Aorta (tissue), 5 donors: ENCODE results near the gene TRIM14. TPM values are rescaled to one million over a fixed set of nuclear protein-coding genes. Genes with fewer than 3 reads are reported as not detected.

Source experiments
- ATAC-seq: fragments of 200-7000 bp; cut with Tn5 transposase; one replicate; pipeline ENCODE4 v1.9.1; 2022; ENCODE audit warnings: moderate library complexity; ENCODE audit not compliant: low FRiP score
- DNase-seq, 2 donors: peaks; one replicate each; pipeline ENCODE4 v3.0.0-alpha.2; 2020
- H3K27ac ChIP-seq, 2 donors: one replicate each; pipeline ENCODE4 v1.5.1; 2013; ENCODE audit warnings: low read length in 2 of 2, mild to moderate bottlenecking in 2 of 2, moderate library complexity in 2 of 2, control low read depth in 1 of 2, inconsistent platforms in 1 of 2, low read depth in 1 of 2
- H3K27me3 ChIP-seq, 2 donors: one replicate each; pipeline ENCODE4 v1.6.1; 2013; ENCODE audit warnings: control low read depth in 1 of 2, low read length in 1 of 2, mild to moderate bottlenecking in 1 of 2, moderate library complexity in 1 of 2; ENCODE audit not compliant: insufficient read depth in 2 of 2, control insufficient read depth in 1 of 2
- H3K36me3 ChIP-seq, 2 donors: one replicate each; pipeline ENCODE4 v1.6.1; 2013; ENCODE audit warnings: control low read depth in 1 of 2, low read length in 1 of 2, mild to moderate bottlenecking in 1 of 2; ENCODE audit not compliant: insufficient read depth in 2 of 2, control insufficient read depth in 1 of 2
- H3K4me1 ChIP-seq, 2 donors: one replicate each; pipeline ENCODE4 v1.6.1; 2013; ENCODE audit warnings: low read length in 2 of 2, control low read depth in 1 of 2, mild to moderate bottlenecking in 1 of 2, moderate library complexity in 1 of 2; ENCODE audit not compliant: insufficient read depth in 2 of 2, control insufficient read depth in 1 of 2
- H3K4me3 ChIP-seq, 2 donors: one replicate each; pipeline ENCODE4 v1.5.1; 2013; ENCODE audit warnings: low read length in 2 of 2, control low read depth in 1 of 2, mild to moderate bottlenecking in 1 of 2
- H3K9me3 ChIP-seq: one replicate; pipeline ENCODE4 v1.6.1; 2013; ENCODE audit warnings: mild to moderate bottlenecking, low read length; ENCODE audit not compliant: control insufficient read depth
- WGBS, 2 donors: extraction: QIAGEN DNeasy Blood & Tissue Kit; methylation state at CpG; one replicate each; pipeline ENCODE4 v1.1.7; 2013; 5-methylcytosine and 5-hydroxymethylcytosine counted together
- intact Hi-C, 2 donors: fragments of 100-400 bp; cut with DNase I; formaldehyde crosslinking; loops; one replicate each; pipeline versions ENCODE4 v1.14.2 to v1.15.0; 2022
- polyA plus RNA-seq, 2 donors: library from polyadenylated mRNA; stranded (reverse); fragments of 200-250 nt; gene quantifications; one replicate each; pipeline ENCODE4 v1.2.3, GENCODE V29; 2013
- total RNA-seq, 2 donors: library from RNA; stranded (reverse); fragmentation: NEBNext Ultra II Directional; extraction: Animal tissue kit (Norgen Biotek cat#: 25700); gene quantifications; one replicate each; pipeline ENCODE4 v1.2.1, GENCODE V29; 2021
- donor health status: healthy with polysubstance abuse.
- donor health status: Bipolar disorder and iron deficiency.
- donor health status: DM: no; HTN: no; CAD: no.
- donor health status: DM: no; HTN: no; CAD: no.
- donor health status: DM: yes; HTN: yes; CAD: no.

The TRIM14 gene
- total and polyA plus RNA-seq, 4 donors: 1.5 to 17.6 (median 7.1) TPM

DNA sequence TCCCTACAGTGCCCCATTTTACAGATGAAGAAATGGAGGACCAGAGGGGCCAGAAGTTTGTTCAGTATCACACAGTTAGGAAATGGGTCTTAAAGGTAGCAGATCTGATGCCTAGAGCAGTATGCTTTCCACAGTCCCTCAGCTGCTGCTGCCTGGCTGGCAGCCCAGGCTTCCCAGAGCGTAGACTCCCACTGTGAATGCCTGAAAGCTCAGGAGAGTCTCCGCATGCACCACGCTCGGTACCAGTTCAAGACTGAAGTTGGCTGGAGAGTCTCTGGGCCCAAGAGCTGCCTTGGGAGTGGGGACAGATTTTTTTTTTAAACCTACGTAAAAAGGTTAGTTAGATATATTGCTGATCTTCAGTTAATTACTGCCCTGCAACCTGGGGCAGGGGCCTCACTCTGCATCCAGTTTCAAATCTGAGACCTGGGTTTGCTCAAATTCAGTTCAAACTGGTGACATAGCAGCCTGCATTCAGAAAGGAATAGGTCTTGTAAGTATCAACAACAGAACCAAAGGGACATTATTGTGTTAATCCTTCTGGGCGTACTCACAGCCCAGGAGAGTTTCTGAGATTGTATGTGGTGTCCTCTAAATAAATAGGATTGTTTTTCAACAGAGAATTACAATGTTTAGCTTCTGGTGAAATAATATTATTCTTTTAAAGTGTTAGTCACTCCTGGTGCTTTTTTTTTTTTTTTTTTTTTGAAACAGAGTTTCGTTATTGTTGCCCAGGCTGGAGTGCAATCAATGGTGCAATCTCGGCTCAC, 54.2 kb downstream of the TRIM14 start:
- H3K4me3 ChIP-seq: no peak overlapping the region
- 67 to 70% methylated on average over 8 of the region's 8 CpGs for WGBS, 2 donors
- H3K27me3 ChIP-seq: no peaks in the 10 kb centered on the region
- H3K4me1 ChIP-seq: no peaks in the 10 kb centered on the region
- DNase-seq (no peak), ATAC-seq (no peak)
- H3K36me3 ChIP-seq: peaks cover 5 to 11% of the 10 kb centered on the region in 2 donors
- no peak overlapping the region for H3K27ac ChIP-seq
- H3K9me3 ChIP-seq: no peaks in the 10 kb centered on the region
- intact Hi-C loops: no loop called here

- ATAC-seq (no peak), DNase-seq (no peak)
- Histone ChIP-seq H3K4me3 (no peak overlapping the region), H3K4me1 (no peaks in the 10 kb centered on the region), H3K9me3 (no peaks in the 10 kb centered on the region), H3K27ac (no peak overlapping the region), H3K27me3 (no peaks in the 10 kb centered on the region), H3K36me3 (peaks cover 5 to 11% of the 10 kb centered on the region in 2 donors)
- intact Hi-C loops: no loop called here
- WGBS, 2 donors: 74 to 81% methylated on average over 3 of the region's 3 CpGs
Measured at GRCh38 chr9:98062161-98062560, 56.9 kb downstream of the TRIM14 start.

- H3K4me1 ChIP-seq: no peaks in the 10 kb centered on the region
- 2% methylated on average over 14 of the region's 14 CpGs for WGBS, 2 donors
- no peaks in the 10 kb centered on the region for H3K9me3 ChIP-seq
- ATAC-seq (peak; percentile 2), DNase-seq (no peak)
- peak overlapping the region; percentile 89 to 94 for H3K27ac ChIP-seq
- intact Hi-C loops: loop anchor here in 1 of 2 donors (2.0 to 5.0 kb wide), 3 partner anchors 22 to 72 kb away; no protein-coding TSS in a partner anchor
- H3K36me3 ChIP-seq: peaks cover 0 to 7% of the 10 kb centered on the region in 2 donors
- H3K4me3 ChIP-seq: peak overlapping the region; percentile 56 to 71
- no peaks in the 10 kb centered on the region for H3K27me3 ChIP-seq
Measured at GRCh38 chr9:98057138-98057799, 61.8 kb downstream of the TRIM14 start.

DNA sequence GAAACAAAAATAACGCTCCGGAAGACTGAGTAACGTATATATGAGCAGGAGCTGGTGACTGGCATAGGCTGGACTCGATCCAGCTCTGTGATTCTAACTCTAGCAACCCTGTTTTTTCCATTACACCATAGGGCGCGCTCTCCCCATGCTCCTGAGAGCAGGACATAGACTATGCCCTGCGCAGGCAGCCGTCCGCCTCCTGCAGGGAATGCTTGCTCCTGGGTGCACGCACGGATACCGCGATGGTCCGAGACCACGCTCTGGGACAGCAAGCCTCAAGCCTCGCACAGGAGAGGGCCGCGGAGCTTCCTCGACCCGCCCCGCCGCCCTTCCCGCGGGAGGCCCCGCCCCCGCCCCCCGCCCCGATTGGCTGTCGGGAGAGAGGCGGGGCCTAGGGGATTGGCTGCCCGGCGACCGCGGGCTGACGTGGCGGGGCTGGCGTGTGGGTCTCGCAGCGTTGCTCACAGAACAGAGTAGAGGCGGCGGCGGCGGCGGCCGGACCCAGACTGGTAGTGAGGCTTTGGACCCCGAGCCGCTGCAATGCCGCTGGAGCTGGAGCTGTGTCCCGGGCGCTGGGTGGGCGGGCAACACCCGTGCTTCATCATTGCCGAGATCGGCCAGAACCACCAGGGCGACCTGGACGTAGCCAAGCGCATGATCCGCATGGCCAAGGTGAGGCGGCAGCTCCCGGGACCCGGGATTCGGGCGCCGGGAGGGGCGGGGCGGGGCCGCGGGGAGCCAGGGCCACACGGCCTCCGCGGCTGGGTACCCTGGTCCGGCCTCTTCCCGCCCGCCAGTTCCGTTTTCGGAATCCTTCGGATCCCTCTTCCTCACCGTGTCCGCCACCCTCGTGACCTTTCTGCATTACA, 62.5 kb downstream of the TRIM14 start, which contains the start of gene NANS:
Gene NANS, plus strand, starts transcription at position 464 of the 869 bp plus-strand sequence. Its CDS starts 77 bp downstream, at position 541.
- no peaks in the 10 kb centered on the region for H3K27me3 ChIP-seq
- peaks cover 0 to 4% of the 10 kb centered on the region in 2 donors for H3K36me3 ChIP-seq
- H3K4me1 ChIP-seq: no peaks in the 10 kb centered on the region
- intact Hi-C loops: loop anchor here in 1 of 2 donors (2.0 to 5.0 kb wide), 3 partner anchors 22 to 72 kb away; no protein-coding TSS in a partner anchor
- DNase-seq (peak; percentile 96 to 98), ATAC-seq (peak; percentile 98)
- peak within 1 kb of the TSS; percentile 89 to 94 for H3K27ac ChIP-seq
- peak within 1 kb of the TSS; percentile 56 to 71 for H3K4me3 ChIP-seq
- 0 to 1% methylated on average over 65 to 80 of the region's 80 CpGs for WGBS, 2 donors
- no peaks in the 10 kb centered on the region for H3K9me3 ChIP-seq

GRCh38 chr9:98054376-98054951, 64.6 kb downstream of the TRIM14 start:
- Histone ChIP-seq H3K36me3 (no peaks in the 10 kb centered on the region), H3K9me3 (no peaks in the 10 kb centered on the region), H3K27ac (no peak overlapping the region), H3K27me3 (no peaks in the 10 kb centered on the region), H3K4me1 (no peaks in the 10 kb centered on the region), H3K4me3 (no peak overlapping the region)
- intact Hi-C loops: no loop called here
- 95 to 98% methylated on average over 7 of the region's 7 CpGs for WGBS, 2 donors
- ATAC-seq (no peak), DNase-seq (no peak)

GRCh38 chr9:98050351-98050750, 68.7 kb downstream of the TRIM14 start:
- no peaks in the 10 kb centered on the region for H3K36me3 ChIP-seq
- no peaks in the 10 kb centered on the region for H3K9me3 ChIP-seq
- H3K27me3 ChIP-seq: no peaks in the 10 kb centered on the region
- no peak overlapping the region for H3K4me3 ChIP-seq
- no peaks in the 10 kb centered on the region for H3K4me1 ChIP-seq
- ATAC-seq (no peak), DNase-seq (no peak)
- intact Hi-C loops: no loop called here
- no peak overlapping the region for H3K27ac ChIP-seq
- WGBS, 2 donors: 93 to 95% methylated on average over 4 of the region's 4 CpGs

DNA sequence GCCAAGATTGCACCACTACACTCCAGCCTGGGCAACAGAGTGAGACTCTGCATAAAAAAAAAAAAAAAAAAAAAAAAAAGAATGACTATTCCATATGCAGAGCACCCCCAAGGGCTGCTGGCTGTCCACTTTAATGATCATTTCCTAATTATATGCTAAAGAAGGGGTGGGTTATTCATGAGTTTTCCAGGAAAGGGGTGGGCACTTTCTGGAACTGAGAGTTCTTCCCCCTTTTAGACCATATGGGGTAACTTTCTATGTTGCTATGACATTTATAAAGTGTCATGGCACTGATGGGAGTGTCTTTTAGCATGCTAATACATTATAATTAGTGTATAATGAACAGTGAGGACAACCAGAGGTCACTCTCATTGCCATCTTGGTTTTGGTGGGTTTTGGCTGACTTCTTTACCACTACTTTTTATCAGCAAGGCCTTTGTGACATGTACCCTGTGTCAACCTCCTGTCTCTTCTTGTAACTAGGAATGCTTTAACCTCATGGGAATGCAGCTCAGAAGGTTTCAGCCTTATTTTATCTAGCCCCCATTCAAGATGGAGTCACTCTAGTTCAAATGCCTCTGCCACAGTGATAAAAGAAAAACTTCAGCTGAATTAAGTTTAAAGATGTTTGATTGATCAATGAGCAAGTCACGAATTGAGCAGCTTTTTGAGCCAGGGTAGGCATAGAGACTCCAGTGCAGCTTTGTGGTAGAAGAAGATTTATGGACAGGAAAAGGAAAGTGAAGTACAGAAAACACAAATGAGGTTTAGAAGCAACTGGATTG, 69.5 kb downstream of the TRIM14 start:
- Histone ChIP-seq H3K36me3 (no peaks in the 10 kb centered on the region), H3K9me3 (no peaks in the 10 kb centered on the region), H3K4me1 (no peaks in the 10 kb centered on the region), H3K27me3 (no peaks in the 10 kb centered on the region), H3K4me3 (no peak overlapping the region), H3K27ac (no peak overlapping the region)
- intact Hi-C loops: no loop called here
- DNase-seq: no peak
- WGBS, 2 donors: 60 to 61% methylated on average over 1 of the region's 1 CpG
- no peak for ATAC-seq
